PFSK-1 (cell line): ENCODE measurements around the gene CTNNA3.

Experiments used
- FOXP2 ChIP-seq: optimal IDR thresholded peaks from 2 replicates; pipeline ENCODE3; 2011; ENCODE audit warnings: borderline replicate concordance, control low read depth, inconsistent platforms; ENCODE audit not compliant: insufficient read depth; ENCODE audit errors: extremely low read length, extremely low read depth
- POLR2AphosphoS5 ChIP-seq: IDR thresholded peaks from 2 replicates; pipeline ENCODE4 v1.6.1; 2012; ENCODE audit warnings: low read depth, mild to moderate bottlenecking, control low read depth, low read length, moderate library complexity
- REST ChIP-seq, 2 experiments: IDR thresholded peaks; 2 replicates each; pipeline versions ENCODE4 v1.6.1 to v1.8.0; 2011 to 2012; ENCODE audit warnings: low read depth in 2 of 2, low read length in 2 of 2, control low read depth in 1 of 2, inconsistent platforms in 1 of 2, mild to moderate bottlenecking in 1 of 2, moderate library complexity in 1 of 2; ENCODE audit not compliant: insufficient read depth in 1 of 2
- SIN3A ChIP-seq: IDR thresholded peaks from 2 replicates; pipeline ENCODE4 v1.6.1; 2012; ENCODE audit warnings: mild to moderate bottlenecking, low read length, moderate library complexity, borderline replicate concordance; ENCODE audit not compliant: insufficient read depth
- TAF1 ChIP-seq: IDR thresholded peaks from 2 replicates; pipeline ENCODE4 v1.6.1; 2012; ENCODE audit warnings: low read length, control low read depth, borderline replicate concordance; ENCODE audit not compliant: insufficient read depth

The CTNNA3 gene

GRCh38 chr10:66746246-66746645 lies 949.7 kb downstream of the CTNNA3 start:
- no peak for TF ChIP-seq TAF1
- TF ChIP-seq FOXP2 = no peak
- no peak for TF ChIP-seq REST (IDR thresholded peaks at IDR 0.05; ENCODE audit: insufficient read depth in 1 of 2, low read depth in 2 of 2, low read length in 2 of 2)
- no peak for TF ChIP-seq POLR2AphosphoS5
- no peak for TF ChIP-seq SIN3A

- TF ChIP-seq TAF1 (no peak), FOXP2 (no peak), POLR2AphosphoS5 (no peak), SIN3A (no peak), REST (IDR thresholded peaks at IDR 0.05; ENCODE audit: insufficient read depth in 1 of 2, low read depth in 2 of 2, low read length in 2 of 2) (no peak)
These were observed 951.1 kb downstream of the CTNNA3 start for GRCh38 chr10:66744915-66745314.

GRCh38 chr10:66737241-66737640 lies 958.8 kb downstream of the CTNNA3 start:
- TF ChIP-seq SIN3A = no peak
- TF ChIP-seq TAF1 = no peak
- no peak for TF ChIP-seq FOXP2
- TF ChIP-seq REST (IDR thresholded peaks at IDR 0.05; ENCODE audit: insufficient read depth in 1 of 2, low read depth in 2 of 2, low read length in 2 of 2) = no peak

GRCh38 chr10:66723608-66724400 lies 972.2 kb downstream of the CTNNA3 start:
- TF ChIP-seq SIN3A = no peak
- no peak for TF ChIP-seq FOXP2

- TF ChIP-seq FOXP2 (no peak), SIN3A (no peak), REST (IDR thresholded peaks at IDR 0.05; ENCODE audit: insufficient read depth in 1 of 2, low read depth in 2 of 2, low read length in 2 of 2) (no peak), POLR2AphosphoS5 (no peak), TAF1 (no peak)
These were observed 976.5 kb downstream of the CTNNA3 start for GRCh38 chr10:66719483-66719882.
